Neural cell (in vitro differentiated cells): ENCODE measurements around the gene DPYD. TPM values are rescaled to one million over a fixed set of nuclear protein-coding genes. Genes with fewer than 3 reads are reported as not detected.
A peak's percentile ranks its signal among the peaks of the same experiment; 100 is the strongest.

Experiments used
- H2AFZ ChIP-seq: fragments of 200-600, 300-800 bp; sonication (generic), shearing (Covaris generic); 2 replicates; pipeline ENCODE4 v1.6.0; 2014; ENCODE audit warnings: low read depth, mild to moderate bottlenecking, antibody characterized with exemption, low read length, moderate library complexity
- H3F3A ChIP-seq: fragments of 200-600 bp; shearing (Covaris generic); 2 replicates; pipeline ENCODE4 v1.6.1; 2016; ENCODE audit warnings: mild to moderate bottlenecking, moderate library complexity, mixed read lengths, antibody characterized with exemption, low read length; ENCODE audit not compliant: insufficient read depth, poor library complexity, severe bottlenecking
- H3K27ac ChIP-seq: fragments of 200-600, 300-800 bp; sonication (generic), shearing (Covaris generic); 2 replicates; pipeline ENCODE4 v1.5.1; 2014; ENCODE audit warnings: mild to moderate bottlenecking, low read length, moderate library complexity
- H3K27me3 ChIP-seq: fragments of 300-800, 200-600 bp; sonication (generic), shearing (Covaris generic); 2 replicates; pipeline ENCODE4 v1.6.0; 2014; ENCODE audit warnings: mild to moderate bottlenecking, low read depth, low read length, moderate library complexity; ENCODE audit not compliant: insufficient read depth
- H3K36me3 ChIP-seq: fragments of 300-800, 200-600 bp; sonication (generic), shearing (Covaris generic); 2 replicates; pipeline ENCODE4 v1.5.1; 2014; ENCODE audit warnings: mild to moderate bottlenecking, antibody characterized with exemption, low read length, moderate library complexity; ENCODE audit not compliant: insufficient read depth
- H3K4me2 ChIP-seq: fragments of 300-800, 200-600 bp; sonication (generic), shearing (Covaris generic); 2 replicates; pipeline ENCODE4 v1.6.0; 2014; ENCODE audit warnings: mild to moderate bottlenecking, low read length
- H3K4me3 ChIP-seq: fragments of 300-800, 200-600 bp; sonication (generic), shearing (Covaris generic); 2 replicates; pipeline ENCODE4 v1.5.1; 2014; ENCODE audit warnings: mild to moderate bottlenecking, low read length, moderate library complexity
- H3K79me2 ChIP-seq: fragments of 200-600 bp; shearing (Covaris generic); replicated peaks from 2 replicates; pipeline ENCODE4 v1.6.0; 2014; ENCODE audit warnings: mild to moderate bottlenecking, low read length, moderate library complexity; ENCODE audit not compliant: insufficient read depth
- H3K9ac ChIP-seq: fragments of 300-800, 200-600 bp; sonication (generic), shearing (Covaris generic); 2 replicates; pipeline ENCODE4 v1.6.1; 2016; ENCODE audit warnings: mild to moderate bottlenecking, low read length, mixed read lengths
- H3K9me2 ChIP-seq: fragments of 200-600 bp; shearing (Covaris generic); 2 replicates; pipeline ENCODE4 v1.6.1; 2016; ENCODE audit warnings: mild to moderate bottlenecking, low read length, mixed read lengths; ENCODE audit not compliant: insufficient read depth
- H3K9me3 ChIP-seq: fragments of 200-600, 300-800 bp; sonication (generic), shearing (Covaris generic); 2 replicates; pipeline ENCODE4 v1.6.1; 2016; ENCODE audit warnings: mild to moderate bottlenecking, mixed run types, low read length, moderate library complexity, mixed read lengths
- H4K20me1 ChIP-seq: fragments of 200-600 bp; shearing (Covaris generic); 2 replicates; pipeline ENCODE4 v1.6.1; 2016; ENCODE audit warnings: mild to moderate bottlenecking, mixed run types; ENCODE audit not compliant: insufficient read depth
- CTCF ChIP-seq: fragments of 450-650 bp; IDR thresholded peaks from 2 replicates; pipeline ENCODE4 v1.5.1; 2014; ENCODE audit warnings: antibody characterized with exemption, mild to moderate bottlenecking, moderate library complexity; ENCODE audit not compliant: poor library complexity, severe bottlenecking
- EP300 ChIP-seq: fragments of 450-650 bp; conservative IDR thresholded peaks from 2 replicates; pipeline ENCODE4 v1.6.1; 2014; ENCODE audit warnings: antibody characterized with exemption, mild to moderate bottlenecking, moderate library complexity; ENCODE audit not compliant: poor library complexity, severe bottlenecking
- EZH2 ChIP-seq: fragments of 200-600, 300-800 bp; shearing (Covaris generic), sonication (generic); IDR thresholded peaks from 2 replicates; pipeline ENCODE4 v1.6.1; 2014; ENCODE audit warnings: antibody characterized with exemption, low read length, borderline replicate concordance, mild to moderate bottlenecking; ENCODE audit not compliant: insufficient read depth, poor library complexity, severe bottlenecking
- MXI1 ChIP-seq: fragments of 450-650 bp; conservative IDR thresholded peaks from 2 replicates; pipeline ENCODE4 v1.6.1; 2014; ENCODE audit warnings: antibody characterized with exemption, mild to moderate bottlenecking; ENCODE audit not compliant: poor library complexity, severe bottlenecking
- POLR2AphosphoS5 ChIP-seq: IDR thresholded peaks from 2 replicates; pipeline ENCODE4 v1.6.1; 2012
- RAD21 ChIP-seq: fragments of 450-650 bp; conservative IDR thresholded peaks from 2 replicates; pipeline ENCODE4 v1.6.1; 2014; ENCODE audit warnings: antibody characterized with exemption, mild to moderate bottlenecking, moderate library complexity
- REST ChIP-seq: IDR thresholded peaks from 2 replicates; pipeline ENCODE4 v1.6.1; 2012; ENCODE audit warnings: borderline replicate concordance
- SMC3 ChIP-seq: fragments of 450-650 bp; conservative IDR thresholded peaks from 2 replicates; pipeline ENCODE4 v1.6.1; 2014; ENCODE audit warnings: antibody characterized with exemption, mild to moderate bottlenecking, moderate library complexity; ENCODE audit not compliant: poor library complexity
- TAF1 ChIP-seq: IDR thresholded peaks from 2 replicates; pipeline ENCODE4 v1.6.1; 2012; ENCODE audit warnings: low read depth
- polyA plus RNA-seq: library from polyadenylated mRNA; depleted of rRNA; stranded (reverse); fragments of >200 nt; gene quantifications from 2 replicates; pipeline ENCODE4 v1.2.3, GENCODE V29; 2014

The DPYD gene
- polyA plus RNA-seq, 1 donor from 2014 or later = 6.7 TPM

GRCh38 chr1:97114842-97115241 is 806.0 kb downstream of the DPYD start:
- Histone ChIP-seq H3K4me3 (no peak overlapping the region), H3K9me2 (no peaks in the 10 kb centered on the region), H3K27ac (no peak overlapping the region), H3K36me3 (no peaks in the 10 kb centered on the region), H3K4me2 (no peak overlapping the region), H3K9me3 (no peaks in the 10 kb centered on the region), H3F3A (peaks cover 2% of the 10 kb centered on the region), H3K27me3 (no peaks in the 10 kb centered on the region), H3K79me2 (no peaks in the 10 kb centered on the region), H2AFZ (no peak overlapping the region), H4K20me1 (no peaks in the 10 kb centered on the region), H3K9ac (no peak overlapping the region)
- TF ChIP-seq EP300 (no peak), RAD21 (no peak), MXI1 (no peak), CTCF (no peak), EZH2 (no peak), SMC3 (no peak), POLR2AphosphoS5 (no peak), TAF1 (no peak), REST (no peak)

- Histone ChIP-seq H3K27ac (peak overlapping the region; percentile 77), H2AFZ (no peak overlapping the region), H3K9ac (peak overlapping the region; percentile 20), H3K9me2 (no peaks in the 10 kb centered on the region), H4K20me1 (no peaks in the 10 kb centered on the region), H3K79me2 (no peaks in the 10 kb centered on the region), H3K36me3 (no peaks in the 10 kb centered on the region), H3F3A (no peaks in the 10 kb centered on the region), H3K4me3 (peak overlapping the region; percentile 27), H3K27me3 (no peaks in the 10 kb centered on the region), H3K9me3 (no peaks in the 10 kb centered on the region), H3K4me2 (peak overlapping the region; percentile 23)
- peak; percentile 72 for TF ChIP-seq EP300
- TF ChIP-seq POLR2AphosphoS5 = peak; percentile 69
- peak; percentile 21 for TF ChIP-seq RAD21
- TF ChIP-seq CTCF = no peak
Measured at GRCh38 chr1:97112442-97112841, 808.4 kb downstream of the DPYD start.
